Mammary epithelial cell (primary cell): ENCODE measurements around the gene AP2A2.

Source experiments
- CTCF ChIP-seq, 2 donors: IDR thresholded peaks in 1 of 2; conservative IDR thresholded peaks in 1 of 2; 2 replicates each; pipeline ENCODE4 v1.5.1; 2011 to 2012; ENCODE audit warnings: inconsistent platforms in 2 of 2, low read length in 2 of 2, mild to moderate bottlenecking in 2 of 2, control low read depth in 1 of 2, low read depth in 1 of 2; ENCODE audit not compliant: insufficient read depth in 1 of 2; ENCODE audit errors: extremely low read depth in 1 of 2
- EZH2 ChIP-seq: IDR thresholded peaks from 2 replicates; pipeline ENCODE4 v1.6.1; 2012; ENCODE audit warnings: low read length, inconsistent platforms, borderline replicate concordance

- TF ChIP-seq EZH2 (no peak), CTCF (conservative IDR thresholded peaks at IDR 0.05 in 1 of 2, IDR thresholded peaks at IDR 0.05 in 1 of 2; ENCODE audit: extremely low read depth in 1 of 2, insufficient read depth in 1 of 2, low read depth in 1 of 2, low read length in 2 of 2) (no peak)
Observed at GRCh38 chr11:1041936-1042608, 116.4 kb downstream of the AP2A2 start.
